ENCODE measurements around the gene OPRL1. TPM values are rescaled to one million over a fixed set of nuclear protein-coding genes. Genes with fewer than 3 reads are reported as not detected.

The OPRL1 gene
- total and polyA plus RNA-seq, 2 donors (not counting 1 experiment from before 2014, with no cell fraction given): 3.5 to 6.2 TPM

DNA sequence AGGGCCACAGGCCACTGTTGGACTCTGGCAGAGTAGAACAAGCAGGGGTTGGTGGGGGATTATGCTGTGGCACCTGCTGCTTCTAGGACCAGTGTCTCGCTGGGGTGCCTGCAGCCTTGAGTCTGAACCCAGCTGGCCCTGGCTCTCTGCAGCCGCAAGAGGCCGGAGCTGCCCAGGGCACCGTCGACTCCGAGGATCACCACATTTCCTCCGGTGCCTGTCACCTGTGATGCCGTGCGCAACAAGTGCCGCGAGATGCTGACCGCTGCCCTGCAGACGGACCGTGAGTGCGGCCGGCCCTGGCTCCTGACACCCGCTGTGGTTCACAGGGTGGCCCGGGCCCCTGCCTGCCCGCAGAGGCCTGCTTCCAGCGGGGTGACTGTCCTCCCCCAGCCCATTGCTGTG, 10.7 kb upstream of the OPRL1 start:
- intact Hi-C loops (cut with micrococcal nuclease): no loop called here
- ChIA-PET POLR2A (interaction anchor here (1.0 to 2.5 kb wide), 2 partner anchors 9 to 89 kb away, joined by 3 to 19 read pairs; partner anchors contain the start of genes OPRL1, PRPF6 and RGS19), CTCF (interaction anchor here (0.7 to 2.3 kb wide), 11 partner anchors 9 to 51 kb away, joined by 3 to 10 read pairs (median 8); partner anchors contain the start of genes LKAAEAR1 and RGS19)
- no peak overlapping the region for H2AFZ ChIP-seq (ENCODE audit: insufficient read depth, low read depth, low read length, poor library complexity, severe bottlenecking)
- Mint-ChIP-seq H3K4me3 (no peak overlapping the region), H3K27me3 (no peaks in the 10 kb centered on the region), H3K4me1 (peaks cover 64% of the 10 kb centered on the region), H3K27ac (peak overlapping the region; percentile 53), H3K9me3 (ENCODE audit: insufficient read depth) (no peaks in the 10 kb centered on the region)
- H3K79me2 ChIP-seq (ENCODE audit: control insufficient read depth, insufficient read depth, low read length): peaks cover 25% of the 10 kb centered on the region
- peaks cover 47% of the 10 kb centered on the region for H4K20me1 ChIP-seq (ENCODE audit: control insufficient read depth, insufficient read depth, low read length, poor library complexity, severe bottlenecking)
- TF ChIP-seq, protein P1, sequence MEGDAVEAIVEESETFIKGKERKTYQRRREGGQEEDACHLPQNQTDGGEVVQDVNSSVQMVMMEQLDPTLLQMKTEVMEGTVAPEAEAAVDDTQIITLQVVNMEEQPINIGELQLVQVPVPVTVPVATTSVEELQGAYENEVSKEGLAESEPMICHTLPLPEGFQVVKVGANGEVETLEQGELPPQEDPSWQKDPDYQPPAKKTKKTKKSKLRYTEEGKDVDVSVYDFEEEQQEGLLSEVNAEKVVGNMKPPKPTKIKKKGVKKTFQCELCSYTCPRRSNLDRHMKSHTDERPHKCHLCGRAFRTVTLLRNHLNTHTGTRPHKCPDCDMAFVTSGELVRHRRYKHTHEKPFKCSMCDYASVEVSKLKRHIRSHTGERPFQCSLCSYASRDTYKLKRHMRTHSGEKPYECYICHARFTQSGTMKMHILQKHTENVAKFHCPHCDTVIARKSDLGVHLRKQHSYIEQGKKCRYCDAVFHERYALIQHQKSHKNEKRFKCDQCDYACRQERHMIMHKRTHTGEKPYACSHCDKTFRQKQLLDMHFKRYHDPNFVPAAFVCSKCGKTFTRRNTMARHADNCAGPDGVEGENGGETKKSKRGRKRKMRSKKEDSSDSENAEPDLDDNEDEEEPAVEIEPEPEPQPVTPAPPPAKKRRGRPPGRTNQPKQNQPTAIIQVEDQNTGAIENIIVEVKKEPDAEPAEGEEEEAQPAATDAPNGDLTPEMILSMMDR (IDR thresholded peaks at IDR 0.05): no peak
- TF ChIP-seq EZH2 (IDR thresholded peaks at IDR 0.05; ENCODE audit: borderline replicate concordance, insufficient read depth, low read depth, low read length, poor library complexity, severe bottlenecking): no peak
- WGBS (ENCODE audit: insufficient coverage): 83% methylated on average over 20 of the region's 20 CpGs
- no peak for ATAC-seq (ENCODE audit: low read depth)
- no peak overlapping the region for H3K4me3 ChIP-seq (ENCODE audit: control extremely low read depth in 1 of 5, extremely low read depth in 1 of 5, insufficient read depth in 1 of 5, low read depth in 2 of 5, low read length in 4 of 5)
- H3K27me3 ChIP-seq (replicated peaks in 1 of 4; ENCODE audit: control extremely low read depth in 1 of 4, control insufficient read depth in 3 of 4, insufficient read depth in 4 of 4, low read length in 3 of 4): no peaks in the 10 kb centered on the region
- peaks cover 49 to 84% of the 10 kb centered on the region in 2 donors for H3K4me1 ChIP-seq (ENCODE audit: control insufficient read depth in 2 of 2, insufficient read depth in 2 of 2, low read length in 2 of 2)
- no peak overlapping the region for H3K27ac ChIP-seq (ENCODE audit: low read length in 2 of 2)
- no peaks in the 10 kb centered on the region for H3K9me3 ChIP-seq (ENCODE audit: control extremely low read depth in 1 of 3, control insufficient read depth in 2 of 3, insufficient read depth in 1 of 3, low read length in 2 of 3)
- no peak overlapping the region for H3K4me2 ChIP-seq (replicated peaks; ENCODE audit: low read depth, low read length, poor library complexity, severe bottlenecking)
- H3K36me3 ChIP-seq (replicated peaks in 1 of 2; ENCODE audit: control extremely low read depth in 1 of 2, control insufficient read depth in 1 of 2, extremely low read depth in 1 of 2, insufficient read depth in 2 of 2, low read length in 1 of 2): peaks cover 0 to 26% of the 10 kb centered on the region in 2 experiments
- no peak for DNase-seq
- H3K9ac ChIP-seq (ENCODE audit: low read length): no peak overlapping the region

DNA sequence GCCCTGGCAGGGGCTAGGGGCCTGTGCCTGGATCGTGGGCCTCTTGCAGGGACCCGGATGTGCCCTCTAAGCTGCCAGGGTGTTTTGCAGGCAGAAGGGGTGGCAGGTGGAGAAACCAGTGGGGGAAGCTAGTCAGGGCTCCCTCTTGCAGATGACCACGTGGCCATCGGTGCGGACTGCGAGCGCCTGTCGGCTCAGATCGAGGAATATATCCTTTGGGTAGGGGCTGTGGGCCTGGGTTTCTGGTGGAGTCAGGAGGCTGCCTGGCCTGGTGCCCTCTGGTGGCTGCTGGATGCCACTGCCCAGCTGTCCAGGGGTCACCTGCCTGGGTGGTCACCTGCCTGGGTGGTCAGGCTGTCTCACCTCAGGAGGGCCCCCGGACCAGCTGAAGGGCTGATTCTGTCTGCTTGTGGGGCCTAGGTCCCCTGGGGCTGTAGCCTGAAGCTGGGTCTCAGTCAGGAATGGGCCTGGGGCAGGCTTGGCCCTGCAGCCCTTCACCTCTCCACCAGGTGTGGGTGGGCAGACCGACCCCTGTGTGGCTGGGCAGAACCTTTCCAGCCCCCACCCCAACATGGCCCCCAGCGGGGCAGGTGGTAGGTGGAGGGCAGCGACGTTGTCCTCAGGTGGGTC, 10.2 kb upstream of the OPRL1 start:
- WGBS (ENCODE audit: insufficient coverage): 60% methylated on average over 13 of the region's 14 CpGs
- Histone ChIP-seq H3K9me3 (ENCODE audit: control extremely low read depth in 1 of 3, control insufficient read depth in 2 of 3, insufficient read depth in 1 of 3, low read length in 2 of 3) (no peaks in the 10 kb centered on the region), H3K4me2 (replicated peaks; ENCODE audit: low read depth, low read length, poor library complexity, severe bottlenecking) (no peak overlapping the region), H2AFZ (ENCODE audit: insufficient read depth, low read depth, low read length, poor library complexity, severe bottlenecking) (no peak overlapping the region), H3K27ac (ENCODE audit: low read length in 2 of 2) (no peak overlapping the region), H3K36me3 (replicated peaks in 1 of 2; ENCODE audit: control extremely low read depth in 1 of 2, control insufficient read depth in 1 of 2, extremely low read depth in 1 of 2, insufficient read depth in 2 of 2, low read length in 1 of 2) (peaks cover 0 to 32% of the 10 kb centered on the region in 2 experiments), H3K9ac (ENCODE audit: low read length) (no peak overlapping the region), H3K79me2 (ENCODE audit: control insufficient read depth, insufficient read depth, low read length) (peaks cover 22% of the 10 kb centered on the region), H4K20me1 (ENCODE audit: control insufficient read depth, insufficient read depth, low read length, poor library complexity, severe bottlenecking) (peaks cover 48% of the 10 kb centered on the region), H3K27me3 (replicated peaks in 1 of 4; ENCODE audit: control extremely low read depth in 1 of 4, control insufficient read depth in 3 of 4, insufficient read depth in 4 of 4, low read length in 3 of 4) (no peaks in the 10 kb centered on the region), H3K4me3 (ENCODE audit: control extremely low read depth in 1 of 5, extremely low read depth in 1 of 5, insufficient read depth in 1 of 5, low read depth in 2 of 5, low read length in 4 of 5) (no peak overlapping the region), H3K4me1 (ENCODE audit: control insufficient read depth in 2 of 2, insufficient read depth in 2 of 2, low read length in 2 of 2) (peaks cover 44 to 83% of the 10 kb centered on the region in 2 donors)
- Mint-ChIP-seq H3K4me1 (peaks cover 62% of the 10 kb centered on the region), H3K4me3 (no peak overlapping the region), H3K27me3 (no peaks in the 10 kb centered on the region), H3K27ac (no peak overlapping the region), H3K9me3 (ENCODE audit: insufficient read depth) (no peaks in the 10 kb centered on the region)
- POLR2A ChIA-PET: interaction anchor here (1.0 to 2.5 kb wide), 2 partner anchors 9 to 89 kb away, joined by 3 to 19 read pairs; partner anchors contain the start of genes OPRL1, PRPF6 and RGS19
- ATAC-seq (ENCODE audit: low read depth) (no peak), DNase-seq (no peak)
- TF ChIP-seq, protein P1 (IDR thresholded peaks at IDR 0.05): peak; percentile 73
- no peak for TF ChIP-seq EZH2 (IDR thresholded peaks at IDR 0.05; ENCODE audit: borderline replicate concordance, insufficient read depth, low read depth, low read length, poor library complexity, severe bottlenecking)
- intact Hi-C loops (cut with micrococcal nuclease): no loop called here
- CTCF ChIA-PET: interaction anchor here (0.7 to 2.3 kb wide), 11 partner anchors 8 to 51 kb away, joined by 3 to 10 read pairs (median 8); partner anchors contain the start of genes LKAAEAR1 and RGS19

Data from B cell (primary cell).